T-cell (primary cell): Measurements from ENCODE around the gene IGLON5. TPM values are rescaled to one million over a fixed set of nuclear protein-coding genes. Genes with fewer than 3 reads are reported as not detected.

Experiments
- ATAC-seq, 4 experiments: fragments of 200-7000 bp in 3 of 4; fragments of 150-1000 bp in 1 of 4; cut with Tn5 transposase; replicated peaks in 1 of 4; 1 replicate in 3 of 4; 2 replicates in 1 of 4; pipeline ENCODE4 v1.10.0; 2021; ENCODE audit warnings: moderate library complexity in 3 of 4, mild to moderate bottlenecking in 2 of 4, moderate number of reproducible peaks in 1 of 4
- CTCF ChIA-PET, 2 donors: fragments of 300-600 bp; sonication (Branson Sonifier 250); formaldehyde crosslinking; loops; one replicate each; lab custom pipeline; 2022; ENCODE audit warnings: antibody characterized with exemption in 2 of 2; lab: Charles Lee
- POLR2A ChIA-PET, 2 donors: fragments of 300-600 bp; sonication (Branson Sonifier 250); formaldehyde crosslinking; loops; one replicate each; lab custom pipeline; 2022; ENCODE audit warnings: antibody characterized with exemption in 2 of 2; lab: Charles Lee
- DNase-seq, 35 experiments: peaks; one replicate each; pipeline versions ENCODE4 v3.0.0 to v3.0.0-alpha.2; 2013 to 2023
- H3K27ac ChIP-seq: one replicate; pipeline ENCODE4 v1.5.1; 2013; ENCODE audit warnings: low read length
- H3K27me3 ChIP-seq, 2 experiments: replicated peaks in 1 of 2; 1 replicate in 1 of 2; 2 replicates in 1 of 2; pipeline versions ENCODE4 v1.6.1 to v1.7.0; 2013; ENCODE audit warnings: low read length in 1 of 2, mixed read lengths in 1 of 2; ENCODE audit not compliant: control insufficient read depth in 2 of 2, insufficient read depth in 2 of 2; ENCODE audit errors: extremely low read depth in 1 of 2
- H3K36me3 ChIP-seq, 2 donors: 1 replicate in 1 of 2; 2 replicates in 1 of 2; pipeline versions ENCODE4 v1.6.1 to v1.7.0; 2013; ENCODE audit warnings: low read length in 1 of 2; ENCODE audit not compliant: control insufficient read depth in 2 of 2, insufficient read depth in 1 of 2; ENCODE audit errors: extremely low read depth in 1 of 2
- H3K4me1 ChIP-seq, 2 experiments: 1 replicate in 1 of 2; 2 replicates in 1 of 2; pipeline versions ENCODE4 v1.6.1 to v1.7.0; 2013; ENCODE audit warnings: low read length in 2 of 2, mixed read lengths in 1 of 2; ENCODE audit not compliant: insufficient read depth in 2 of 2, control insufficient read depth in 1 of 2; ENCODE audit errors: extremely low read depth in 1 of 2
- H3K4me3 ChIP-seq, 2 donors: 1 replicate in 1 of 2; 2 replicates in 1 of 2; pipeline versions ENCODE4 v1.5.1 to v1.7.0; 2013; ENCODE audit warnings: mild to moderate bottlenecking in 2 of 2, low read length in 1 of 2, moderate library complexity in 1 of 2; ENCODE audit not compliant: control insufficient read depth in 1 of 2; ENCODE audit errors: extremely low read depth in 1 of 2
- H3K9me3 ChIP-seq: 2 replicates; pipeline ENCODE4 v1.7.0; 2013
- H3K27ac Mint-ChIP-seq, 2 donors: one replicate each; pipeline ENCODE4 v1.8.0; 2020 to 2021; ENCODE audit warnings: mild to moderate bottlenecking in 2 of 2, mixed read lengths in 2 of 2
- H3K27me3 Mint-ChIP-seq, 2 donors: one replicate each; pipeline ENCODE4 v1.8.0; 2021 to 2022; ENCODE audit warnings: mixed read lengths in 2 of 2
- H3K36me3 Mint-ChIP-seq: one replicate; pipeline ENCODE4 v1.8.0; 2021; ENCODE audit warnings: mixed read lengths
- H3K4me1 Mint-ChIP-seq, 3 donors: one replicate each; pipeline ENCODE4 v1.8.0; 2020 to 2022; ENCODE audit warnings: mixed read lengths in 3 of 3, mild to moderate bottlenecking in 1 of 3
- H3K4me3 Mint-ChIP-seq, 3 donors: one replicate each; pipeline ENCODE4 v1.8.0; 2020 to 2022; ENCODE audit warnings: mild to moderate bottlenecking in 3 of 3, mixed read lengths in 3 of 3, moderate library complexity in 3 of 3
- H3K9me3 Mint-ChIP-seq, 3 donors: one replicate each; pipeline ENCODE4 v1.8.0; 2020 to 2022; ENCODE audit warnings: mixed read lengths in 3 of 3
- WGBS: methylation state at CpG from one replicate; pipeline ENCODE4 v1.1.5; 2013; ENCODE audit warnings: missing lambda C conversion rate; ENCODE audit not compliant: insufficient coverage; 5-methylcytosine and 5-hydroxymethylcytosine counted together
- total RNA-seq, 35 experiments: library from RNA in 6 of 35; stranded (reverse) in 6 of 35; fragments of 120-200 nt in 1 of 35; gene quantifications; one replicate each; pipeline versions ENCODE4 v1.2.1 to v1.2.4 and lab custom pipeline; 2013 to 2026

The IGLON5 gene
- total RNA-seq, 5 donors from 2014 or later (not counting 1 experiment from before 2014, with no cell fraction given), result 0.10 TPM; not detected in 4

DNA sequence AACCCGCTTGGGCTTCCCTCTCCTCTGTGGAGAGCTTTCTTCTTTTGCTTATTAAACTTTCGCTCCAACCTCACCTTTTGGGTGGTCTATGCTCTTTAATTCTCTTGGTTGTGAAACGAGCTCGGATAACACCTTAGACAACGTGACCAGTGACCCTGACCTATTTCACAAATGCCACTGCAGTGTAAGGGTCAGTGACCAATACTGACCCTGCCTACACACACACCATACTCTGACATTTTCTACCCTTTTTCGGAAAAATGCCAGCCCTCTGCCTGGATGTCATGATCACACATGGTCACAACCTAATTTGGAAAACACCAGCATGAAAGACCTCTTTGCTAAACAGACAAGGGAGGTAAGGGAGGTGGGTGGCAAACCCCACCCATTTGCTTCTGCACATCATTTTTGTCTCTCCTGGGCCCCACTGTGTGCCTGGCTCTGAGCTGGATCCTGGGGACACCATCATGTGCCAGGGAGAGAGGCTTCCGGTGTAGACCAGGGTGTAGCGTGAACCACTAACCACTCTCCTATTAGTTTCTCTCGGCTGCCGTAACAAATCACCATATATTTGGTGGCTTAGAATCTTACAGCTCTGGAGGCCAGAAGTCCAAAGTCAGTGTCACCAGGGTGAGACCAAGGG lies 44.8 kb downstream of the IGLON5 start:
- Mint-ChIP-seq H3K36me3 (peaks cover 8% of the 10 kb centered on the region), H3K27me3 (no peaks in the 10 kb centered on the region), H3K4me1 (peaks cover 21 to 30% (median 27%) of the 10 kb centered on the region in 3 donors), H3K9me3 (no peaks in the 10 kb centered on the region), H3K27ac (peak overlapping the region in 1 of 2 donors; percentile 55), H3K4me3 (no peak overlapping the region)
- no peaks in the 10 kb centered on the region for H3K27me3 ChIP-seq
- H3K36me3 ChIP-seq, result peaks cover 4 to 19% of the 10 kb centered on the region in 2 donors
- DNase-seq (no peak), ATAC-seq (no peak)
- no peak overlapping the region for H3K4me3 ChIP-seq
- 97% methylated on average over 5 of the region's 10 CpGs for WGBS
- peaks cover 13 to 15% of the 10 kb centered on the region in 2 experiments for H3K4me1 ChIP-seq
- H3K9me3 ChIP-seq, result no peaks in the 10 kb centered on the region
- H3K27ac ChIP-seq, result no peak overlapping the region
- POLR2A ChIA-PET, result no interaction called here
- CTCF ChIA-PET, result no interaction called here

- H3K36me3 ChIP-seq, result peaks cover 0 to 5% of the 10 kb centered on the region in 2 donors
- Mint-ChIP-seq H3K36me3 (no peaks in the 10 kb centered on the region), H3K27ac (no peak overlapping the region), H3K4me3 (no peak overlapping the region), H3K4me1 (peaks cover 34 to 39% (median 34%) of the 10 kb centered on the region in 3 donors), H3K9me3 (no peaks in the 10 kb centered on the region), H3K27me3 (no peaks in the 10 kb centered on the region)
- H3K4me1 ChIP-seq, result peaks cover 13 to 24% of the 10 kb centered on the region in 2 experiments
- 95% methylated on average over 6 of the region's 7 CpGs for WGBS
- ChIA-PET CTCF (no interaction called here), POLR2A (no interaction called here)
- H3K27ac ChIP-seq, result no peak overlapping the region
- no peak for DNase-seq
- no peaks in the 10 kb centered on the region for H3K9me3 ChIP-seq
- no peak overlapping the region for H3K4me3 ChIP-seq
- no peaks in the 10 kb centered on the region for H3K27me3 ChIP-seq
- no peak for ATAC-seq
Observed at GRCh38 chr19:51357952-51358351, 46.5 kb downstream of the IGLON5 start.

GRCh38 chr19:51359294-51359693 lies 47.9 kb downstream of the IGLON5 start:
- ChIA-PET CTCF (interaction anchor here in 1 of 2 donors (0.5 to 0.6 kb wide), 2 partner anchors 36 to 99 kb away, joined by 3 to 4 read pairs; no protein-coding TSS in a partner anchor), POLR2A (interaction anchor here in 1 of 2 donors (0.5 kb wide), 1 partner anchor 45 kb away, joined by 10 read pairs; no protein-coding TSS in a partner anchor)
- Histone ChIP-seq H3K4me1 (peaks cover 10 to 26% of the 10 kb centered on the region in 2 experiments), H3K36me3 (peaks cover 0 to 4% of the 10 kb centered on the region in 2 donors), H3K27me3 (no peaks in the 10 kb centered on the region), H3K4me3 (no peak overlapping the region), H3K9me3 (no peaks in the 10 kb centered on the region), H3K27ac (no peak overlapping the region)
- H3K4me1 Mint-ChIP-seq, result peaks cover 43 to 47% (median 45%) of the 10 kb centered on the region in 3 donors
- WGBS, result no CpG with 5 or more reads among the region's 4 CpGs
- no peaks in the 10 kb centered on the region for H3K27me3 Mint-ChIP-seq
- H3K36me3 Mint-ChIP-seq, result no peaks in the 10 kb centered on the region
- DNase-seq (no peak), ATAC-seq (no peak)
- no peak overlapping the region for H3K27ac Mint-ChIP-seq
- no peaks in the 10 kb centered on the region for H3K9me3 Mint-ChIP-seq
- H3K4me3 Mint-ChIP-seq, result no peak overlapping the region

DNA sequence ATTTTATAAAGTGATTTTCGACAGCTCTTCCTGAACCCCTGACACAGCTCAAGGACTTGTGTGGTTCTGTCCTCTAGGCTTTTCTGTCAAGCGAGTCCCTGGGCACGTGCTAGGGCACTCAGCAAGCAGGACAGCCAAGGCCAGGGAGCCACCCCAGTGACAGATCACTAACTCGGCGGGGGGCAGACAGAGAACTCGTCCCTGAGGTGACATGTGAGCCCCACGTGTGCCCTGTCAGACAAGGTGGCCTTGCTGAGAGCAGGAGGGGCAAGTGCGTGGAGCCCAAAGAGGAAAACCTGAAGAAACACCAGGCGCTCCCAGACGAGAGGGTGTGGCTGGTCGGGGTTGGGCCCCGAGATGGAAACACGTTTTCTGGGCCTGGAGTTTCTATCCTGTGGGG lies 49.8 kb downstream of the IGLON5 start:
- ChIA-PET CTCF (no interaction called here), POLR2A (no interaction called here)
- no peak overlapping the region for H3K4me3 ChIP-seq
- no peaks in the 10 kb centered on the region for H3K9me3 ChIP-seq
- Mint-ChIP-seq H3K27ac (no peak overlapping the region), H3K4me3 (no peak overlapping the region), H3K4me1 (peaks cover 42 to 49% (median 46%) of the 10 kb centered on the region in 3 donors), H3K36me3 (no peaks in the 10 kb centered on the region), H3K27me3 (no peaks in the 10 kb centered on the region), H3K9me3 (no peaks in the 10 kb centered on the region)
- no peak overlapping the region for H3K27ac ChIP-seq
- ATAC-seq, result no peak
- peaks cover 6 to 36% of the 10 kb centered on the region in 2 experiments for H3K4me1 ChIP-seq
- no peak for DNase-seq
- H3K36me3 ChIP-seq, result peaks cover 0 to 4% of the 10 kb centered on the region in 2 donors
- H3K27me3 ChIP-seq, result no peaks in the 10 kb centered on the region
- 97% methylated on average over 7 of the region's 13 CpGs for WGBS

DNA sequence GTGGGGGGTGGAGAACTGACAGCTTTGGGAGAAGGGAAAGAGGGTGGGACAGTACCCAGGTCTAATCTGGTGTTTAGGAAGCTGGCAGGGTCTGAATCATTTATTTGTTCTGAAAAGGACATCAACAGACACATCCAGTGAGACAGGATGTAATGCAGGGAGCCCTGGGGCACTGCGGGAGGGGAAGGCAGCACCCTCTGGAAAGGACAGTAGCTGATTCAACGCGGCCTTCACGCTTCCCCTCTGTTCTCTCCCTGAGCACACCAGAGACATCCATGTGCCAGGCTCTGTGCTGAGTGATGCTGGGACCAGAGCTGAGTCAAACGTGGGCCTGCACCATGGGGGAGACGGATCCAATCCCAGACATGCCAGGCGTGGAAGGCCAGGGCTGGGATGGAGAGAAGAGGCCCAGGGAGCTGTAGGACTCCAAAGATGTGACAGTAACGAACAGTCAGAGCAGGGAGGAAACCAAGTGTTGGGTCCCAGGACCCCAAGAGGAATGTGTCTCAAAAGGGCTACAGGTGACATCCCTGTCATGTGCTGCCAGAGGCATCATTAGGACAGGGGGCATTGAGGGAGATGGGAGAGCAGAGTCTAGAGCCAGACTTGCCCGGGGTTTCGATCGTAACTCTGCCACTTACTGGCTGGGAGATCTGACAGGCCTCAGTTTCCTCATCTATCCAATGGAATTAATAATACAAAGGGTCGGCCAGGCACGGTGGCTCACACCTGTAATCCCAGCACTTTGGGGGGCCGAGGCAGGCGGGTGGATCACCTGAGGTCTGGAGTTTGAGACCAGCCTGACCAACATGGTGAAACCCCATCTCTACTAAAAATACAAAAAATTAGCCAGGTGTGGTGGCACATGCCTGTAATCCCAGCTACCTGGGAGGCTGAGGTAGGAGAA lies 53.0 kb downstream of the IGLON5 start:
- Mint-ChIP-seq H3K27me3 (no peaks in the 10 kb centered on the region), H3K36me3 (no peaks in the 10 kb centered on the region), H3K9me3 (no peaks in the 10 kb centered on the region), H3K27ac (peak overlapping the region in 1 of 2 donors; percentile 71), H3K4me3 (peak overlapping the region; percentile 18 to 65 (median 51)), H3K4me1 (peaks cover 48 to 61% (median 59%) of the 10 kb centered on the region in 3 donors)
- ChIA-PET POLR2A (interaction anchor here in 1 of 2 donors (0.6 kb wide), 1 partner anchor 29 kb away, joined by 4 read pairs; no protein-coding TSS in a partner anchor), CTCF (interaction anchor here in 1 of 2 donors (1.6 kb wide), 1 partner anchor 25 kb away, joined by 4 read pairs; no protein-coding TSS in a partner anchor)
- no peaks in the 10 kb centered on the region for H3K9me3 ChIP-seq
- ATAC-seq, result no peak
- H3K36me3 ChIP-seq, result no peaks in the 10 kb centered on the region
- peaks cover 4 to 63% of the 10 kb centered on the region in 2 experiments for H3K4me1 ChIP-seq
- DNase-seq, result no peak
- H3K4me3 ChIP-seq, result no peak overlapping the region
- no peaks in the 10 kb centered on the region for H3K27me3 ChIP-seq
- H3K27ac ChIP-seq, result no peak overlapping the region
- WGBS, result 88% methylated on average over 10 of the region's 15 CpGs
